ENCODE data around the gene ELMO1.

Gene ELMO1

GRCh38 chr7:37467002-37467401, 18.3 kb upstream of the ELMO1 start:
- peak; percentile 14 for DNase-seq

- no peak for DNase-seq
These were observed 13.5 kb upstream of the ELMO1 start for GRCh38 chr7:37462138-37462537.

GRCh38 chr7:37455081-37455480, 6.4 kb upstream of the ELMO1 start:
- no peak for DNase-seq

- DNase-seq: no peak
These were observed 3.7 kb upstream of the ELMO1 start for GRCh38 chr7:37452346-37452745.

- DNase-seq: no peak
These were observed 1.4 kb upstream of the ELMO1 start for GRCh38 chr7:37450035-37450434.

- DNase-seq: no peak
These were observed 957 bp upstream of the ELMO1 start for GRCh38 chr7:37449621-37450020.

GRCh38 chr7:37448011-37448635, 541 bp downstream of the ELMO1 start:
- peak; percentile 40 for DNase-seq

- no peak for DNase-seq
These were observed 2.3 kb downstream of the ELMO1 start for GRCh38 chr7:37446371-37446770.

GRCh38 chr7:37445790-37446189, 2.9 kb downstream of the ELMO1 start:
- DNase-seq: no peak

GRCh38 chr7:37445064-37445723, 3.5 kb downstream of the ELMO1 start:
- DNase-seq: no peak

- no peak for DNase-seq
These were observed 5.0 kb downstream of the ELMO1 start for GRCh38 chr7:37443627-37444026.

- no peak for DNase-seq
These were observed 6.4 kb downstream of the ELMO1 start for GRCh38 chr7:37442268-37442667.

- no peak for DNase-seq
These were observed 6.8 kb downstream of the ELMO1 start for GRCh38 chr7:37441816-37442215.

GRCh38 chr7:37441386-37441760, 7.3 kb downstream of the ELMO1 start:
- DNase-seq: no peak

GRCh38 chr7:37440738-37441385, 7.8 kb downstream of the ELMO1 start:
- DNase-seq: peak; percentile 49

- no peak for DNase-seq
These were observed 9.0 kb downstream of the ELMO1 start for GRCh38 chr7:37439653-37440026.

GRCh38 chr7:37438906-37439652, 9.6 kb downstream of the ELMO1 start:
- no peak for DNase-seq

GRCh38 chr7:37435156-37435855, 13.4 kb downstream of the ELMO1 start:
- DNase-seq: no peak

GRCh38 chr7:37434529-37434928, 14.1 kb downstream of the ELMO1 start:
- no peak for DNase-seq

- no peak for DNase-seq
These were observed 15.5 kb downstream of the ELMO1 start for GRCh38 chr7:37433166-37433565.

- DNase-seq: peak; percentile 54
These were observed 16.3 kb downstream of the ELMO1 start for GRCh38 chr7:37432281-37432920.

GRCh38 chr7:37431413-37431812, 17.3 kb downstream of the ELMO1 start:
- DNase-seq: no peak

GRCh38 chr7:37430640-37431039, 18.0 kb downstream of the ELMO1 start:
- DNase-seq: no peak
